ENCODE results near the gene SLC9C2. TPM values are rescaled to one million over a fixed set of nuclear protein-coding genes. Genes with fewer than 3 reads are reported as not detected.

Gene SLC9C2
- polyA plus RNA-seq, 1 experiment, result not detected

GRCh38 chr1:173482683-173483082 is 120.2 kb downstream of the SLC9C2 start:
- no peak for TF ChIP-seq CTCF (IDR thresholded peaks at IDR 0.05; ENCODE audit: insufficient read depth, low read depth, low read length)
- ChIA-PET CTCF (no interaction called here), POLR2A (no interaction called here)
- Histone ChIP-seq H3K4me3 (ENCODE audit: low read depth, low read length) (no peak overlapping the region), H3K27me3 (ENCODE audit: control insufficient read depth, insufficient read depth, low read length) (no peaks in the 10 kb centered on the region), H3K36me3 (ENCODE audit: control insufficient read depth, insufficient read depth, low read length) (peaks cover 20% of the 10 kb centered on the region)
- DNase-seq (ENCODE audit: low read depth), result no peak

GRCh38 chr1:173481195-173481772 is 121.6 kb downstream of the SLC9C2 start:
- CTCF ChIA-PET, result interaction anchor here (1.2 kb wide), 1 partner anchor 52 kb away, joined by 3 read pairs; no protein-coding TSS in a partner anchor
- H3K27me3 ChIP-seq (ENCODE audit: control insufficient read depth, insufficient read depth, low read length), result no peaks in the 10 kb centered on the region
- no peak overlapping the region for H3K4me3 ChIP-seq (ENCODE audit: low read depth, low read length)
- peaks cover 13% of the 10 kb centered on the region for H3K36me3 ChIP-seq (ENCODE audit: control insufficient read depth, insufficient read depth, low read length)
- no peak for TF ChIP-seq CTCF (IDR thresholded peaks at IDR 0.05; ENCODE audit: insufficient read depth, low read depth, low read length)
- no peak for DNase-seq (ENCODE audit: low read depth)
- POLR2A ChIA-PET, result no interaction called here

GRCh38 chr1:173479649-173480048 is 123.2 kb downstream of the SLC9C2 start:
- peak overlapping the region; percentile 82 for H3K4me3 ChIP-seq (ENCODE audit: low read depth, low read length)
- POLR2A ChIA-PET, result no interaction called here
- H3K27me3 ChIP-seq (ENCODE audit: control insufficient read depth, insufficient read depth, low read length), result no peaks in the 10 kb centered on the region
- TF ChIP-seq CTCF (IDR thresholded peaks at IDR 0.05; ENCODE audit: insufficient read depth, low read depth, low read length), result no peak
- CTCF ChIA-PET, result interaction anchor here (1.7 kb wide), 1 partner anchor 737 kb away, joined by 4 read pairs; no protein-coding TSS in a partner anchor
- H3K36me3 ChIP-seq (ENCODE audit: control insufficient read depth, insufficient read depth, low read length), result peaks cover 8% of the 10 kb centered on the region
- no peak for DNase-seq (ENCODE audit: low read depth)

- peak overlapping the region; percentile 82 for H3K4me3 ChIP-seq (ENCODE audit: low read depth, low read length)
- H3K27me3 ChIP-seq (ENCODE audit: control insufficient read depth, insufficient read depth, low read length), result no peaks in the 10 kb centered on the region
- peaks cover 8% of the 10 kb centered on the region for H3K36me3 ChIP-seq (ENCODE audit: control insufficient read depth, insufficient read depth, low read length)
- POLR2A ChIA-PET, result no interaction called here
- CTCF ChIA-PET, result interaction anchor here (0.6 to 1.8 kb wide), 4 partner anchors 47 to 736 kb away, joined by 3 to 4 read pairs (median 4); no protein-coding TSS in a partner anchor
- no peak for DNase-seq (ENCODE audit: low read depth)
- TF ChIP-seq CTCF (IDR thresholded peaks at IDR 0.05; ENCODE audit: insufficient read depth, low read depth, low read length), result no peak
Observed at GRCh38 chr1:173478094-173478674, 124.7 kb downstream of the SLC9C2 start.

- Histone ChIP-seq H3K4me3 (ENCODE audit: low read depth, low read length) (peak within 1 kb of the TSS; percentile 82), H3K27me3 (ENCODE audit: control insufficient read depth, insufficient read depth, low read length) (no peaks in the 10 kb centered on the region), H3K36me3 (ENCODE audit: control insufficient read depth, insufficient read depth, low read length) (peaks cover 8% of the 10 kb centered on the region)
- ChIA-PET CTCF (interaction anchor here (0.6 to 2.4 kb wide), 6 partner anchors 46 to 537 kb away, joined by 3 to 12 read pairs (median 4); no protein-coding TSS in a partner anchor), POLR2A (interaction anchor here (0.5 to 0.7 kb wide), 2 partner anchors 38 to 367 kb away, joined by 3 read pairs; no protein-coding TSS in a partner anchor)
- no peak for TF ChIP-seq CTCF (IDR thresholded peaks at IDR 0.05; ENCODE audit: insufficient read depth, low read depth, low read length)
- DNase-seq (ENCODE audit: low read depth), result no peak
Observed at GRCh38 chr1:173477286-173478093, 125.4 kb downstream of the SLC9C2 start, which contains the start of gene PRDX6. TSS of gene PRDX6 (plus strand) at chr1:173477335. CDS start at chr1:173477398, 63 bp downstream.

All from BJ (cell line).